ENCODE results near the gene KRT1. TPM values are rescaled to one million over a fixed set of nuclear protein-coding genes. Genes with fewer than 3 reads are reported as not detected.

Gene KRT1
- total and polyA plus RNA-seq, 10 of the 15 experiments (the other 5 are each of a cell fraction or from before 2014, with no cell fraction given), result not detected

DNA sequence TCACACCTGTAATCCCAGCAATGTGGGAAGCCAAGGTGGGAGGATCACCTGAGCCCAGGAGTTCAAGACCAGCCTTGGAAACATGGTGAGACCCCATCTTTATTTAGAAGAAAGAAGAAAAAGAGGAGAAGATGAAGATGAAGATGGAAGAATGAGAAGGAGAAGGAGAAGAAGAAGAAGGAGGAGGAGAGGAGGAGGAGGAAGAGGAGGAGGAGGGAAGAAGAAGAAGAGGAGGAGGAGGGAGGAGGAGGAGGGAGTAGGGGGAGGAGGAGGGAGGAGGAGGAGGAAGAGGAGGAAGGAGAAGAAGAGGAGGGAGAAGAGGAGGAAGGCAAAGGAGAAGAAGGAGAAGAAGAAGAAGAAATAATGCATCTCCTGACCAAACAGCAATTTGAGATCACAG is 9.0 kb upstream of the KRT1 start:
- Histone ChIP-seq H3K9ac (ENCODE audit: control insufficient read depth, insufficient read depth, low read length) (no peak overlapping the region), H3K4me2 (ENCODE audit: control insufficient read depth, insufficient read depth) (no peak overlapping the region), H3K4me1 (ENCODE audit: control insufficient read depth, insufficient read depth, low read length) (no peaks in the 10 kb centered on the region), H3K27ac (ENCODE audit: control insufficient read depth, insufficient read depth) (no peak overlapping the region), H3K27me3 (replicated peaks in 1 of 2; ENCODE audit: control insufficient read depth in 2 of 2, insufficient read depth in 2 of 2, low read length in 1 of 2) (peaks cover 9 to 11% of the 10 kb centered on the region in 2 experiments), H2AFZ (ENCODE audit: control insufficient read depth, low read depth, low read length) (no peak overlapping the region), H3K36me3 (ENCODE audit: control insufficient read depth in 2 of 2, insufficient read depth in 2 of 2, low read length in 1 of 2) (no peaks in the 10 kb centered on the region), H4K20me1 (ENCODE audit: control insufficient read depth, insufficient read depth) (peaks cover 2% of the 10 kb centered on the region; the same call in 1 of the 2 replicates), H3K79me2 (ENCODE audit: control insufficient read depth, insufficient read depth, low read length) (no peaks in the 10 kb centered on the region), H3K4me3 (no peak overlapping the region), H3K9me3 (replicated peaks; ENCODE audit: control insufficient read depth, insufficient read depth, low read length) (no peaks in the 10 kb centered on the region)
- FAIRE-seq, result no peak
- BruUV-seq (replicated peaks), result no TSS peak
- intact Hi-C loops (cut with micrococcal nuclease; ENCODE audit: unreplicated experiment), result no loop called here
- ChIA-PET CTCF (no interaction called here), SMC1A (ENCODE audit: uncharacterized antibody, unreplicated experiment) (no interaction called here), POLR2A (no interaction called here), RAD21 (ENCODE audit: unreplicated experiment) (no interaction called here)
- DNase-seq (ENCODE audit: low read depth, low spot score), result no peak
- no peak for ATAC-seq
- no peak for TF ChIP-seq BMI1 (IDR thresholded peaks at IDR 0.05; ENCODE audit: borderline replicate concordance)
- TF ChIP-seq RAD21 (IDR thresholded peaks at IDR 0.05; ENCODE audit: insufficient read depth, low read depth, low read length), result no peak
- TF ChIP-seq ELK1 (IDR thresholded peaks at IDR 0.05; ENCODE audit: low read depth, low read length), result no peak
- TF ChIP-seq ESRRA (IDR thresholded peaks at IDR 0.05; ENCODE audit: low read length), result no peak
- TF ChIP-seq ZNF622 (IDR thresholded peaks at IDR 0.05), result no peak
- TF ChIP-seq, protein P1, sequence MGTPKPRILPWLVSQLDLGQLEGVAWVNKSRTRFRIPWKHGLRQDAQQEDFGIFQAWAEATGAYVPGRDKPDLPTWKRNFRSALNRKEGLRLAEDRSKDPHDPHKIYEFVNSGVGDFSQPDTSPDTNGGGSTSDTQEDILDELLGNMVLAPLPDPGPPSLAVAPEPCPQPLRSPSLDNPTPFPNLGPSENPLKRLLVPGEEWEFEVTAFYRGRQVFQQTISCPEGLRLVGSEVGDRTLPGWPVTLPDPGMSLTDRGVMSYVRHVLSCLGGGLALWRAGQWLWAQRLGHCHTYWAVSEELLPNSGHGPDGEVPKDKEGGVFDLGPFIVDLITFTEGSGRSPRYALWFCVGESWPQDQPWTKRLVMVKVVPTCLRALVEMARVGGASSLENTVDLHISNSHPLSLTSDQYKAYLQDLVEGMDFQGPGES (IDR thresholded peaks at IDR 0.05), result no peak
- TF ChIP-seq YBX1 (IDR thresholded peaks at IDR 0.05), result no peak
- TF ChIP-seq, protein P2, sequence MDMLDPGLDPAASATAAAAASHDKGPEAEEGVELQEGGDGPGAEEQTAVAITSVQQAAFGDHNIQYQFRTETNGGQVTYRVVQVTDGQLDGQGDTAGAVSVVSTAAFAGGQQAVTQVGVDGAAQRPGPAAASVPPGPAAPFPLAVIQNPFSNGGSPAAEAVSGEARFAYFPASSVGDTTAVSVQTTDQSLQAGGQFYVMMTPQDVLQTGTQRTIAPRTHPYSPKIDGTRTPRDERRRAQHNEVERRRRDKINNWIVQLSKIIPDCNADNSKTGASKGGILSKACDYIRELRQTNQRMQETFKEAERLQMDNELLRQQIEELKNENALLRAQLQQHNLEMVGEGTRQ (IDR thresholded peaks at IDR 0.05; ENCODE audit: borderline replicate concordance, low read depth, low read length), result no peak
- TF ChIP-seq EGR1 (IDR thresholded peaks at IDR 0.05; ENCODE audit: borderline replicate concordance in 1 of 2, low read depth in 2 of 2, low read length in 2 of 2), result no peak
- no peak for TF ChIP-seq NFIC (IDR thresholded peaks at IDR 0.05; ENCODE audit: low read depth, low read length)
- no peak for TF ChIP-seq SP1 (IDR thresholded peaks at IDR 0.05; ENCODE audit: low read depth, low read length)
- no peak for TF ChIP-seq TCF3 (IDR thresholded peaks at IDR 0.05; ENCODE audit: borderline replicate concordance, insufficient read depth, low read depth, low read length)
- no peak for TF ChIP-seq SPI1 (IDR thresholded peaks at IDR 0.05; ENCODE audit: borderline replicate concordance, insufficient read depth, low read depth, low read length)
- no peak for TF ChIP-seq HCFC1 (IDR thresholded peaks at IDR 0.05; ENCODE audit: low read length)
- TF ChIP-seq SIN3A (IDR thresholded peaks at IDR 0.05; ENCODE audit: low read depth, low read length), result no peak
- in situ Hi-C loops (cut with MboI), result no loop called here

Data from GM12878 (cell line).